K562 (cell line): ENCODE measurements around the gene CHCHD1. TPM values are rescaled to one million over a fixed set of nuclear protein-coding genes. Genes with fewer than 3 reads are reported as not detected.

Experiments used
- ATAC-seq: fragments of 200-7000 bp; cut with Tn5 transposase; 3 replicates; pipeline ENCODE4 v1.9.1; 2020; ENCODE audit warnings: moderate library complexity
- BruUV-seq: library from RNA; stranded (reverse); fragments of 400-500 nt; replicated peaks from 2 replicates; lab custom pipeline; 2021; lab: Mats Ljungman, UMichigan
- CTCF ChIA-PET: fragments of 300-600 bp; formaldehyde crosslinking; extraction: SDS; loops from one replicate; lab custom pipeline; 2021; ENCODE audit warnings: low intra/inter-chr PET ratio; lab: Yijun Ruan, JAX
- POLR2A ChIA-PET: fragments of 300-600, 350-650 bp; sonication (Branson Sonifier 250); formaldehyde crosslinking; extraction: SDS; loops from one replicate; lab custom pipeline; 2021; ENCODE audit warnings: antibody characterized with exemption, inconsistent platforms; lab: Yijun Ruan, JAX
- DNase-seq, 4 experiments: peaks; one replicate each; pipeline versions ENCODE4 v3.0.0 to v3.0.0-alpha.2; 2011 to 2018; ENCODE audit warnings: low spot score in 3 of 4, mixed read lengths in 3 of 4; ENCODE audit errors: extremely low read depth in 1 of 4
- FAIRE-seq: peaks from 2 replicates; lab custom pipeline; 2011; peaks lifted over from hg19 to GRCh38; lab: Jason Lieb, UNC
- H2AFZ ChIP-seq: 2 replicates; pipeline ENCODE4 v1.6.0; 2011; ENCODE audit warnings: low read depth, low read length, control low read depth, inconsistent platforms
- H3K27ac ChIP-seq: fragments of 200-600 bp; 3 replicates; pipeline ENCODE4 v1.8.0; 2011; ENCODE audit warnings: low read depth, mild to moderate bottlenecking, control low read depth, inconsistent platforms, low read length, moderate library complexity, mixed read lengths; ENCODE audit errors: extremely low read depth
- H3K27me3 ChIP-seq, 2 experiments: fragments of 300-600 bp in 1 of 2; 2 replicates in 1 of 2; 3 replicates in 1 of 2; pipeline versions ENCODE4 v1.6.0 to v1.8.0; 2011; ENCODE audit warnings: inconsistent platforms in 2 of 2, low read length in 2 of 2, mild to moderate bottlenecking in 1 of 2, mixed read lengths in 1 of 2, moderate library complexity in 1 of 2; ENCODE audit not compliant: control insufficient read depth in 2 of 2, insufficient read depth in 2 of 2
- H3K36me3 ChIP-seq: fragments of 300-600 bp; 3 replicates; pipeline ENCODE4 v1.8.0; 2011; ENCODE audit warnings: mild to moderate bottlenecking, low read length, inconsistent platforms; ENCODE audit not compliant: control insufficient read depth, insufficient read depth
- H3K4me1 ChIP-seq, 2 experiments: fragments of 200-600 bp in 1 of 2; replicated peaks in 1 of 2; 2 replicates in 1 of 2; 3 replicates in 1 of 2; pipeline versions ENCODE4 v1.5.1 to v1.8.0; 2011; ENCODE audit warnings: inconsistent platforms in 2 of 2, low read length in 2 of 2, mild to moderate bottlenecking in 1 of 2, mixed read lengths in 1 of 2, moderate library complexity in 1 of 2; ENCODE audit not compliant: control insufficient read depth in 2 of 2, insufficient read depth in 2 of 2
- H3K4me2 ChIP-seq: 2 replicates; pipeline ENCODE4 v1.6.1; 2011; ENCODE audit warnings: low read length, control low read depth, inconsistent platforms, mixed read lengths; ENCODE audit not compliant: insufficient read depth
- H3K4me3 ChIP-seq: fragments of 200-600 bp; sonication (generic), shearing (Covaris generic); 2 replicates; pipeline ENCODE4 v1.5.1; 2016; ENCODE audit warnings: control low read depth, inconsistent platforms
- H3K79me2 ChIP-seq: fragments of 200-600 bp; 3 replicates; pipeline ENCODE4 v1.8.0; 2011; ENCODE audit warnings: low read length, inconsistent platforms; ENCODE audit not compliant: control insufficient read depth, insufficient read depth
- H3K9ac ChIP-seq, 2 experiments: 2 replicates each; pipeline versions ENCODE4 v1.6.0 to v1.6.1; 2011; ENCODE audit warnings: low read depth in 2 of 2, low read length in 2 of 2, control low read depth in 1 of 2, inconsistent platforms in 1 of 2, mild to moderate bottlenecking in 1 of 2, mixed read lengths in 1 of 2; ENCODE audit not compliant: insufficient read depth in 1 of 2
- H3K9me1 ChIP-seq: one replicate; pipeline ENCODE4 v1.6.0; 2011; ENCODE audit warnings: inconsistent platforms, mild to moderate bottlenecking, low read length, moderate library complexity; ENCODE audit not compliant: control insufficient read depth, insufficient read depth
- H3K9me3 ChIP-seq: replicated peaks from 2 replicates; pipeline ENCODE4 v1.5.1; 2011; ENCODE audit warnings: low read depth, low read length, inconsistent platforms; ENCODE audit not compliant: control insufficient read depth, insufficient read depth
- H4K20me1 ChIP-seq: replicated peaks from 2 replicates; pipeline ENCODE4 v1.6.1; 2011; ENCODE audit warnings: low read length, inconsistent platforms, mixed read lengths; ENCODE audit not compliant: control insufficient read depth, insufficient read depth
- GTF2A2 ChIP-seq: IDR thresholded peaks from 2 replicates; pipeline ENCODE4 v1.6.1; 2016; ENCODE audit warnings: mild to moderate bottlenecking, missing genetic modification characterization, missing compliant biosample characterization
- JUN ChIP-seq, 2 experiments: sonication (generic) in 1 of 2; formaldehyde crosslinking in 1 of 2; IDR thresholded peaks; 2 replicates each; pipeline versions ENCODE4 v1.6.1 to v1.8.0; 2012 to 2022; ENCODE audit warnings: borderline replicate concordance in 2 of 2, mild to moderate bottlenecking in 2 of 2, improper control_type of control experiment in 1 of 2, low read depth in 1 of 2, low read length in 1 of 2, missing genetic modification reagents in 1 of 2
- POLR2A ChIP-seq: fragments of 450-650 bp; conservative IDR thresholded peaks from 2 replicates; pipeline ENCODE4 v1.6.1; 2016
- POLR2AphosphoS2 ChIP-seq: IDR thresholded peaks from 2 replicates; pipeline ENCODE4 v1.6.1; 2012; ENCODE audit warnings: low read length, improper control_type of control experiment
- POLR2G ChIP-seq: fragments of 200-400 bp; formaldehyde crosslinking; IDR thresholded peaks from 2 replicates; pipeline ENCODE4 v1.6.1; 2017; ENCODE audit warnings: low read depth, mild to moderate bottlenecking, antibody characterized with exemption, low read length, moderate library complexity
- ZNF41 ChIP-seq: fragments of 250-450 bp; sonication (Bioruptor Pico); conservative IDR thresholded peaks from 2 replicates; pipeline ENCODE4 v1.4.0; 2020; ENCODE audit warnings: mild to moderate bottlenecking
- WGBS: fragments of 100-300 bp; shearing (Covaris generic); methylation state at CpG from one replicate; pipeline ENCODE4 v1.1.6; 2016; ENCODE audit warnings: low coverage, mixed read lengths; ENCODE audit not compliant: insufficient coverage; ENCODE audit errors: missing lambda C conversion rate; 5-methylcytosine and 5-hydroxymethylcytosine counted together
- in situ Hi-C: fragments of 300-500 bp; cut with MboI; formaldehyde crosslinking; loops from 4 replicates; pipeline ENCODE4 v1.15.0; 2018; ENCODE audit warnings: inconsistent platforms, mixed read lengths
- intact Hi-C: fragments of 100-400 bp; cut with micrococcal nuclease; formaldehyde crosslinking; loops from 2 replicates; pipeline ENCODE4 v1.14.2; 2022
- polyA plus RNA-seq, 8 experiments: library from polyadenylated mRNA; depleted of rRNA in 4 of 8; stranded (reverse) in 5 of 8; unstranded in 3 of 8; fragments of >200 nt; fragmentation: Nextera tagmentation in 2 of 8; fragmentation: Illumina TruSeq in 1 of 8; extraction: Ambion mirVana in 2 of 8; extraction: Trizol in 1 of 8; gene quantifications; 2 replicates each; pipeline versions ENCODE4 v1.2.1 to v1.2.3, GENCODE V29; 2011 to 2014; ENCODE audit warnings: inconsistent platforms in 1 of 8, missing spikeins in 1 of 8
- total RNA-seq, 7 experiments: library from RNA; depleted of rRNA in 6 of 7; stranded (reverse); fragments of >200 nt in 6 of 7; fragmentation: Illumina TruSeq in 2 of 7; extraction: Trizol in 2 of 7; gene quantifications; 2 replicates each; pipeline versions ENCODE4 v1.2.1 to v1.2.3, GENCODE V29; 2011 to 2021; ENCODE audit warnings: low replicate concordance in 1 of 7
- TF ChIP-seq, protein P1 (sequence below): fragments of 450-650 bp; formaldehyde crosslinking; IDR thresholded peaks from 2 replicates; pipeline ENCODE4 v1.4.0; 2022; ENCODE audit warnings: missing genetic modification characterization

The CHCHD1 gene
- total and polyA plus RNA-seq, 9 of the 15 experiments (the other 6 are each of a cell fraction or from before 2014, with no cell fraction given): 52.9 to 126 (median 83.4) TPM

DNA sequence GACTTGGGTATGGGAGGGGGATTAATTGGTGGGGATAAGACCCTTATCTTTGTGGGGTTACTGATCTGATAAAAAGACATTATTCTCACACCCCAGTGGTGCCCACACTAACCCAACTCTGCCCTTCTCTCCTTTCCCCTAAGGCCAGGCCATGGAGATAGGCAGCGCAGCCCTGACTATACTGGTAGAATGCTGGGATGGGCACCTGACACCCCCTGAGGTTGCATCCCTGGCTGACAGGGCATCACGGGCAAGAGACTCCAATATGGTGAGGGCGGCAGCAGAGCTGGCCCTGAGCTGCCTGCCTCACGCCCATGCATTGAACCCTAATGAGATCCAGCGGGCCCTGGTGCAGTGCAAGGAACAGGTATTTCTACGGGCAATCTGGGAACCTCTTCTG is 16.2 kb downstream of the CHCHD1 start:
- Histone ChIP-seq H3K4me1 (peaks cover 0 to 10% of the 10 kb centered on the region in 2 experiments; a peak in 2 of 5 replicates), H2AFZ (no peak overlapping the region), H3K9me1 (peaks cover 8% of the 10 kb centered on the region), H4K20me1 (no peaks in the 10 kb centered on the region; the same call in 1 of the 2 replicates), H3K79me2 (no peaks in the 10 kb centered on the region), H3K4me3 (no peak overlapping the region), H3K36me3 (peaks cover 91% of the 10 kb centered on the region; the same call in 2 of the 3 replicates), H3K27me3 (no peaks in the 10 kb centered on the region), H3K9ac (peak overlapping the region in 1 of 2 experiments; percentile 11; a peak in 1 of 4 replicates), H3K9me3 (no peaks in the 10 kb centered on the region), H3K4me2 (no peak overlapping the region), H3K27ac (no peak overlapping the region)
- DNase-seq (no peak), FAIRE-seq (no peak), ATAC-seq (no peak)
- TF ChIP-seq, protein P1, sequence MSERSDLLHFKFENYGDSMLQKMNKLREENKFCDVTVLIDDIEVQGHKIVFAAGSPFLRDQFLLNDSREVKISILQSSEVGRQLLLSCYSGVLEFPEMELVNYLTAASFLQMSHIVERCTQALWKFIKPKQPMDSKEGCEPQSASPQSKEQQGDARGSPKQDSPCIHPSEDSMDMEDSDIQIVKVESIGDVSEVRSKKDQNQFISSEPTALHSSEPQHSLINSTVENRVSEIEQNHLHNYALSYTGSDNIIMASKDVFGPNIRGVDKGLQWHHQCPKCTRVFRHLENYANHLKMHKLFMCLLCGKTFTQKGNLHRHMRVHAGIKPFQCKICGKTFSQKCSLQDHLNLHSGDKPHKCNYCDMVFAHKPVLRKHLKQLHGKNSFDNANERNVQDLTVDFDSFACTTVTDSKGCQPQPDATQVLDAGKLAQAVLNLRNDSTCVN (CRISPR knock-in tag): peak; percentile 71; the same call in 1 of the 2 replicates
- no peak for TF ChIP-seq GTF2A2
- peak; percentile 16; the same call in 1 of the 2 replicates for TF ChIP-seq POLR2A
- no peak for TF ChIP-seq JUN (IDR thresholded peaks at IDR 0.05; ENCODE audit: borderline replicate concordance, low read depth, low read length)
- TF ChIP-seq JUN (CRISPR knock-in tag; IDR thresholded peaks at IDR 0.05; ENCODE audit: borderline replicate concordance): no peak
- TF ChIP-seq POLR2AphosphoS2: 0 out of 2 replicates have a peak, but pooled peaks have one; percentile 14
- peak; percentile 48; the same call in 1 of the 2 replicates for TF ChIP-seq POLR2G
- TF ChIP-seq ZNF41 (CRISPR knock-in tag): peak; percentile 51; the same call in 1 of the 2 replicates
- in situ Hi-C loops (no loop called here), intact Hi-C loops (no loop called here)
- CTCF ChIA-PET: no interaction called here
- POLR2A ChIA-PET: interaction anchor here (0.9 to 9.0 kb wide), 4 partner anchors 12 to 562 kb away, joined by 3 to 61 read pairs (median 27); partner anchors contain the start of gene ZSWIM8
- 96% methylated on average over 6 of the region's 6 CpGs for WGBS
- no TSS peak for BruUV-seq
